ENCODE results near the gene LRRC8C.
"Not testable (repeated sequence)": the region's sequence is repeated elsewhere in the genome, so short reads cannot be mapped to it uniquely, and the experiment has no call there.

LRRC8C gene

GRCh38 chr1:89673251-89673650 lies 40.3 kb downstream of the LRRC8C start:
- DNase-seq = no peak

GRCh38 chr1:89675677-89676076 lies 42.8 kb downstream of the LRRC8C start:
- no peak for DNase-seq

GRCh38 chr1:89681045-89681729 lies 48.3 kb downstream of the LRRC8C start:
- DNase-seq = no peak

- no peak for DNase-seq
Observed at GRCh38 chr1:89682611-89683010, 49.7 kb downstream of the LRRC8C start.

- DNase-seq = no peak
Observed at GRCh38 chr1:89685461-89685860, 52.5 kb downstream of the LRRC8C start.

- no peak for DNase-seq
Observed at GRCh38 chr1:89686520-89686919, 53.6 kb downstream of the LRRC8C start.

GRCh38 chr1:89687254-89687653 lies 54.3 kb downstream of the LRRC8C start:
- DNase-seq = no peak

GRCh38 chr1:89688607-89689006 lies 55.7 kb downstream of the LRRC8C start:
- no peak for DNase-seq

GRCh38 chr1:89689234-89689633 lies 56.3 kb downstream of the LRRC8C start:
- DNase-seq = no peak

GRCh38 chr1:89690595-89690994 lies 57.7 kb downstream of the LRRC8C start:
- DNase-seq = no peak

GRCh38 chr1:89692601-89693521 lies 59.9 kb downstream of the LRRC8C start:
- DNase-seq = no peak

- no peak for DNase-seq
Observed at GRCh38 chr1:89695847-89696246, 62.9 kb downstream of the LRRC8C start.

- no peak for DNase-seq
Observed at GRCh38 chr1:89697383-89697782, 64.5 kb downstream of the LRRC8C start.

- DNase-seq = no peak
Observed at GRCh38 chr1:89698020-89698560, 65.2 kb downstream of the LRRC8C start.

- DNase-seq = no peak
Observed at GRCh38 chr1:89698624-89699023, 65.7 kb downstream of the LRRC8C start.

GRCh38 chr1:89699451-89699986 lies 66.6 kb downstream of the LRRC8C start:
- no peak for DNase-seq

GRCh38 chr1:89701746-89702241 lies 68.9 kb downstream of the LRRC8C start:
- DNase-seq = no peak

- DNase-seq = no peak
Observed at GRCh38 chr1:89702520-89703045, 69.7 kb downstream of the LRRC8C start.

- DNase-seq = no peak
Observed at GRCh38 chr1:89703469-89703868, 70.5 kb downstream of the LRRC8C start.

- no peak for DNase-seq
Observed at GRCh38 chr1:89704014-89704413, 71.1 kb downstream of the LRRC8C start.

GRCh38 chr1:89704885-89705284 lies 72.0 kb downstream of the LRRC8C start:
- not testable (repeated sequence) for DNase-seq

- DNase-seq = no peak
Observed at GRCh38 chr1:89705901-89706699, 73.2 kb downstream of the LRRC8C start.
